Liver (tissue), 3 donors: Measurements from ENCODE around the gene MYO16.

Source experiments
- TF ChIP-seq, protein P1 (sequence below): IDR thresholded peaks from 2 replicates; pipeline ENCODE4 v1.6.1; 2016; ENCODE audit warnings: antibody characterized with exemption, mild to moderate bottlenecking
- TF ChIP-seq, protein P2 (sequence below): fragments of 150-350 bp; IDR thresholded peaks from 2 replicates; pipeline ENCODE4 v1.5.1; 2017; ENCODE audit warnings: improper control_type of control experiment, low read depth, low read length; ENCODE audit not compliant: missing input control
- TF ChIP-seq, protein P3 (sequence below): IDR thresholded peaks from 2 replicates; pipeline ENCODE4 v1.6.1; 2016; ENCODE audit warnings: antibody characterized with exemption
- donor health status: healthy.
- donor health status: healthy.

DNA sequence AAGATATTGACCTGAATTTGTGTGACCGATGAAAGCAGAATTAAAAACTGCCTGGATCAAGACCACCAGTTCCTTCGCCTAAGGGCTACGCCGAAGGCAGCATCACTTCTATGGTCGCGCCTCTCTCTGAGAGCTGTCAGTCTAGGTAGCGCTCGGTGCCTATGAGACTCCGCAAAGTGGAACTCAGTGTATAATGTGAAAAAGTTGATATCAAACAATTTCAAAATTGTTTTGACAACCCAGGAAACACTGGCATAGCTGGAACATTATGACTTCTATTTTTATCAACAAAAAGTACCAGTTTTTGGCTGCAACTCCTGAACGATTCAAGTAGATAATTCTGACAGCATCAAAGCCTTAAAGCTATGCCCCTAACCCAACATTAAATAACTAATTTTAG is 223.6 kb downstream of the MYO16 start:
- TF ChIP-seq, protein P1, sequence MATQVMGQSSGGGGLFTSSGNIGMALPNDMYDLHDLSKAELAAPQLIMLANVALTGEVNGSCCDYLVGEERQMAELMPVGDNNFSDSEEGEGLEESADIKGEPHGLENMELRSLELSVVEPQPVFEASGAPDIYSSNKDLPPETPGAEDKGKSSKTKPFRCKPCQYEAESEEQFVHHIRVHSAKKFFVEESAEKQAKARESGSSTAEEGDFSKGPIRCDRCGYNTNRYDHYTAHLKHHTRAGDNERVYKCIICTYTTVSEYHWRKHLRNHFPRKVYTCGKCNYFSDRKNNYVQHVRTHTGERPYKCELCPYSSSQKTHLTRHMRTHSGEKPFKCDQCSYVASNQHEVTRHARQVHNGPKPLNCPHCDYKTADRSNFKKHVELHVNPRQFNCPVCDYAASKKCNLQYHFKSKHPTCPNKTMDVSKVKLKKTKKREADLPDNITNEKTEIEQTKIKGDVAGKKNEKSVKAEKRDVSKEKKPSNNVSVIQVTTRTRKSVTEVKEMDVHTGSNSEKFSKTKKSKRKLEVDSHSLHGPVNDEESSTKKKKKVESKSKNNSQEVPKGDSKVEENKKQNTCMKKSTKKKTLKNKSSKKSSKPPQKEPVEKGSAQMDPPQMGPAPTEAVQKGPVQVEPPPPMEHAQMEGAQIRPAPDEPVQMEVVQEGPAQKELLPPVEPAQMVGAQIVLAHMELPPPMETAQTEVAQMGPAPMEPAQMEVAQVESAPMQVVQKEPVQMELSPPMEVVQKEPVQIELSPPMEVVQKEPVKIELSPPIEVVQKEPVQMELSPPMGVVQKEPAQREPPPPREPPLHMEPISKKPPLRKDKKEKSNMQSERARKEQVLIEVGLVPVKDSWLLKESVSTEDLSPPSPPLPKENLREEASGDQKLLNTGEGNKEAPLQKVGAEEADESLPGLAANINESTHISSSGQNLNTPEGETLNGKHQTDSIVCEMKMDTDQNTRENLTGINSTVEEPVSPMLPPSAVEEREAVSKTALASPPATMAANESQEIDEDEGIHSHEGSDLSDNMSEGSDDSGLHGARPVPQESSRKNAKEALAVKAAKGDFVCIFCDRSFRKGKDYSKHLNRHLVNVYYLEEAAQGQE = no peak
- TF ChIP-seq, protein P2, sequence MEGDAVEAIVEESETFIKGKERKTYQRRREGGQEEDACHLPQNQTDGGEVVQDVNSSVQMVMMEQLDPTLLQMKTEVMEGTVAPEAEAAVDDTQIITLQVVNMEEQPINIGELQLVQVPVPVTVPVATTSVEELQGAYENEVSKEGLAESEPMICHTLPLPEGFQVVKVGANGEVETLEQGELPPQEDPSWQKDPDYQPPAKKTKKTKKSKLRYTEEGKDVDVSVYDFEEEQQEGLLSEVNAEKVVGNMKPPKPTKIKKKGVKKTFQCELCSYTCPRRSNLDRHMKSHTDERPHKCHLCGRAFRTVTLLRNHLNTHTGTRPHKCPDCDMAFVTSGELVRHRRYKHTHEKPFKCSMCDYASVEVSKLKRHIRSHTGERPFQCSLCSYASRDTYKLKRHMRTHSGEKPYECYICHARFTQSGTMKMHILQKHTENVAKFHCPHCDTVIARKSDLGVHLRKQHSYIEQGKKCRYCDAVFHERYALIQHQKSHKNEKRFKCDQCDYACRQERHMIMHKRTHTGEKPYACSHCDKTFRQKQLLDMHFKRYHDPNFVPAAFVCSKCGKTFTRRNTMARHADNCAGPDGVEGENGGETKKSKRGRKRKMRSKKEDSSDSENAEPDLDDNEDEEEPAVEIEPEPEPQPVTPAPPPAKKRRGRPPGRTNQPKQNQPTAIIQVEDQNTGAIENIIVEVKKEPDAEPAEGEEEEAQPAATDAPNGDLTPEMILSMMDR = no peak
- TF ChIP-seq, protein P3, sequence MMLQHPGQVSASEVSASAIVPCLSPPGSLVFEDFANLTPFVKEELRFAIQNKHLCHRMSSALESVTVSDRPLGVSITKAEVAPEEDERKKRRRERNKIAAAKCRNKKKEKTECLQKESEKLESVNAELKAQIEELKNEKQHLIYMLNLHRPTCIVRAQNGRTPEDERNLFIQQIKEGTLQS = no peak
